Cardiac fibroblast (primary cell): ENCODE results near the gene PTMS.

Experiments used
- DNase-seq, 2 donors: peaks; one replicate each; pipeline versions ENCODE4 v3.0.0 to v3.0.0-alpha.2; 2010; ENCODE audit warnings: low read depth in 2 of 2
- H3K4me3 ChIP-seq, 2 donors: replicated peaks in 1 of 2; 1 replicate in 1 of 2; 2 replicates in 1 of 2; pipeline ENCODE4 v1.5.1; 2011; ENCODE audit warnings: low read depth in 2 of 2, low read length in 2 of 2, mild to moderate bottlenecking in 2 of 2, moderate library complexity in 1 of 2
- TF ChIP-seq, protein P1 (sequence below): IDR thresholded peaks from one replicate; pipeline ENCODE4 v1.5.1; 2011; ENCODE audit warnings: low read depth, mild to moderate bottlenecking, low read length, inconsistent platforms

PTMS gene

DNA sequence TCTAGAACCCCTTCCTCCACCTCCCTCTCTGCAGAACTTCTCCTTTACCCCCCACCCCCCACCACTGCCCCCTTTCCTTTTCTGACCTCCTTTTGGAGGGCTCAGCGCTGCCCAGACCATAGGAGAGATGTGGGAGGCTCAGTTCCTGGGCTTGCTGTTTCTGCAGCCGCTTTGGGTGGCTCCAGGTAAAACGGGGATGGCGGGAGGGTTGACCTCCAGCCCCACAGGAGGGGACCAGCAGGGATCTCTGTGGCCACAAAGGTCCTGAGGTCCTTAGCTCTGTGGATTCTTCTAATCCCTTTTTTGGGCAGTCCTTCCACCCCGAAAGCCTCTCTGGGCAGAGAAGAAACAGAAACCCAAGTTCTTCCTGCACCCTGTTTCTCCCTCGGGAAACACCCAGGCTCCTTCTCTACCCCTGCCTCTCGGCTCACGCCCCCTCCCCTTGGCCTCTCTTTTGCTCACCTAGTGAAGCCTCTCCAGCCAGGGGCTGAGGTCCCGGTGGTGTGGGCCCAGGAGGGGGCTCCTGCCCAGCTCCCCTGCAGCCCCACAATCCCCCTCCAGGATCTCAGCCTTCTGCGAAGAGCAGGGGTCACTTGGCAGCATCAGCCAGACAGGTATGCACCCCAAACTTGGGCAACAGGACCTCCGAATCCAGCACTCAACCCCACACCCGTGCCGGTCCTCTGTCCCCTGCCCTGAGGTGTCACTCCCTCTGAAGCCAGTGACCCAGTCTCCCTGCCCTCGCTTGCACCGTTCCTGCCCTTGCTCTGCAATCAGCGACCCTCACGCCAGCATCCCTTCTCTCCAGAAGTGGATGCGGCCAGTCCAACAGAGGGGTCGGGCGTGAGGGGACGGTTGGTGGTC, 6.8 kb downstream of the PTMS start:
- DNase-seq: no peak
- TF ChIP-seq, protein P1, sequence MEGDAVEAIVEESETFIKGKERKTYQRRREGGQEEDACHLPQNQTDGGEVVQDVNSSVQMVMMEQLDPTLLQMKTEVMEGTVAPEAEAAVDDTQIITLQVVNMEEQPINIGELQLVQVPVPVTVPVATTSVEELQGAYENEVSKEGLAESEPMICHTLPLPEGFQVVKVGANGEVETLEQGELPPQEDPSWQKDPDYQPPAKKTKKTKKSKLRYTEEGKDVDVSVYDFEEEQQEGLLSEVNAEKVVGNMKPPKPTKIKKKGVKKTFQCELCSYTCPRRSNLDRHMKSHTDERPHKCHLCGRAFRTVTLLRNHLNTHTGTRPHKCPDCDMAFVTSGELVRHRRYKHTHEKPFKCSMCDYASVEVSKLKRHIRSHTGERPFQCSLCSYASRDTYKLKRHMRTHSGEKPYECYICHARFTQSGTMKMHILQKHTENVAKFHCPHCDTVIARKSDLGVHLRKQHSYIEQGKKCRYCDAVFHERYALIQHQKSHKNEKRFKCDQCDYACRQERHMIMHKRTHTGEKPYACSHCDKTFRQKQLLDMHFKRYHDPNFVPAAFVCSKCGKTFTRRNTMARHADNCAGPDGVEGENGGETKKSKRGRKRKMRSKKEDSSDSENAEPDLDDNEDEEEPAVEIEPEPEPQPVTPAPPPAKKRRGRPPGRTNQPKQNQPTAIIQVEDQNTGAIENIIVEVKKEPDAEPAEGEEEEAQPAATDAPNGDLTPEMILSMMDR: no peak
- H3K4me3 ChIP-seq: no peak overlapping the region

DNA sequence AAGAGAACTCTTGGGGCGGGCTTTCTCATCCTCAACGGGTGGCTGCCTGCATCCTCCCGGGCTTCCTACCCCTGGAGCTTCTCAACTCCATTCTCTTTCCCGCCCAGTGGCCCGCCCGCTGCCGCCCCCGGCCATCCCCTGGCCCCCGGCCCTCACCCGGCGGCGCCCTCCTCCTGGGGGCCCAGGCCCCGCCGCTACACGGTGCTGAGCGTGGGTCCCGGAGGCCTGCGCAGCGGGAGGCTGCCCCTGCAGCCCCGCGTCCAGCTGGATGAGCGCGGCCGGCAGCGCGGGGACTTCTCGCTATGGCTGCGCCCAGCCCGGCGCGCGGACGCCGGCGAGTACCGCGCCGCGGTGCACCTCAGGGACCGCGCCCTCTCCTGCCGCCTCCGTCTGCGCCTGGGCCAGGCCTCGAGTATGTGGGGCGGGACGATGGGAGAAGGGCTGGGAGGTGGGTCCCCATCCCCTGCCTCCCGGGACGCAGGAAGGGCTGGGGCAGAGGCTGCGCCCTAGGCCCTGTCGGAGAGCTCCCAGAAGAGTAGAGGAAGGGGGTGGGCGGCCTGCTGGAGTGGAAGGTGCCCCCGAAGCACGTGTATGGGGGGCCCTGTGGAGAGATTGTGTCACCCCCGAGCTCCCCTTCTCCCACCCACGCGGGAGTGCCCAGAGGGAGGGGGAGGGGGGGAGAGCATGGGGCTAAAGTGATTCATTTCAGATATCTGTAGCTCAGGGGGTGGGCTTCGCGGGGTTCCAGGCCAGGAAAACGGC, 7.6 kb downstream of the PTMS start:
- H3K4me3 ChIP-seq: no peak overlapping the region
- TF ChIP-seq, protein P1: no peak
- no peak for DNase-seq

DNA sequence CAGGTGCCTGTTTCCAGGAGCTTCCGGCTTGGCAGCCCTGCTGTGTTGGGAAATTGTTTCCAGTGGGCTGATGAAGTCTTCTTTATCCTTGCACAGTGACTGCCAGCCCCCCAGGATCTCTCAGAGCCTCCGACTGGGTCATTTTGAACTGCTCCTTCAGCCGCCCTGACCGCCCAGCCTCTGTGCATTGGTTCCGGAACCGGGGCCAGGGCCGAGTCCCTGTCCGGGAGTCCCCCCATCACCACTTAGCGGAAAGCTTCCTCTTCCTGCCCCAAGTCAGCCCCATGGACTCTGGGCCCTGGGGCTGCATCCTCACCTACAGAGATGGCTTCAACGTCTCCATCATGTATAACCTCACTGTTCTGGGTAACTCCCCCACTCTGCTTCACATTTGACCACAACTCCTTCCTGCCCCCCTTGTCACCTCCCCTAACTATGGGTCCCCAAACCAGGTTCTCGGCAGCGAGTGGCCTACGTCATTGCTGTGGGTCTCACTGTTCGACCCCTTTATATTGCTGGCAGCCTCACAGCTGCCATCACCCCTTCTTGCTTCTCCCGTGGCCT, 8.4 kb downstream of the PTMS start:
- H3K4me3 ChIP-seq: no peak overlapping the region
- TF ChIP-seq, protein P1: no peak
- no peak for DNase-seq

DNA sequence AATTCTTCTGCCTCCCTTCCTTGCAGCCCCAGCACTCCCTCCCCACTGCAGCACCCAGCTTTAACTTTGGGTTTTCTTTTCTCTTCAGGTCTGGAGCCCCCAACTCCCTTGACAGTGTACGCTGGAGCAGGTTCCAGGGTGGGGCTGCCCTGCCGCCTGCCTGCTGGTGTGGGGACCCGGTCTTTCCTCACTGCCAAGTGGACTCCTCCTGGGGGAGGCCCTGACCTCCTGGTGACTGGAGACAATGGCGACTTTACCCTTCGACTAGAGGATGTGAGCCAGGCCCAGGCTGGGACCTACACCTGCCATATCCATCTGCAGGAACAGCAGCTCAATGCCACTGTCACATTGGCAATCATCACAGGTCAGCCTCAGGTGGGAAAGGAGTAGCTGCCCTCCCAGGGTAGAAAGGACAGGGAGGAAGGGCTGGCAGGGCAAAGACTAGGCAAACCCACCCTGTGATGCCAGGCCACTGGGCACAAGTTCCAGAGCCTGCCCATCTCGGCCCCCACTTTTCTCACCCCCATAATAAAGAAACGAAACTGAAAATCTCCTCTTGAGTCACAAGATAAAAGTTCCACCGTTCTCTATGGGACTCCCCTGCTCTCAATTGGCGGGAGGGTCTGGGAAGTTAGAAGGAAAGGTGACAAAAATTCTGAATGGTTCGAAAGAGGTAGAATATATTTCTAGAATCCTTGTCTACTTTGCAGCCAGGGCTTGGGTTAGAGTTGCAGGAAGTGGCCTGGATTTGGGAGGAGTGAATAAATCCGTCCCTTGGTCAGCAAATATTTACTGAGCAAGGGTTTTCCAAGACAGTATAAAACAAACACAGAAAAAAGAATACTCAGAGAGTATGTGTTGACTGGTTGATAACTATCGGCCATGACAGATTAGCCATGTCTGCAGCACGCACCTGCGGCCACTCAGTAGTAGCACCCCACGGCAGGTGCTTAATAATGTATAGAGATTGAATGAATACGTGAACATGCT, 9.3 kb downstream of the PTMS start:
- TF ChIP-seq, protein P1: no peak
- H3K4me3 ChIP-seq: no peak overlapping the region
- DNase-seq: no peak

DNA sequence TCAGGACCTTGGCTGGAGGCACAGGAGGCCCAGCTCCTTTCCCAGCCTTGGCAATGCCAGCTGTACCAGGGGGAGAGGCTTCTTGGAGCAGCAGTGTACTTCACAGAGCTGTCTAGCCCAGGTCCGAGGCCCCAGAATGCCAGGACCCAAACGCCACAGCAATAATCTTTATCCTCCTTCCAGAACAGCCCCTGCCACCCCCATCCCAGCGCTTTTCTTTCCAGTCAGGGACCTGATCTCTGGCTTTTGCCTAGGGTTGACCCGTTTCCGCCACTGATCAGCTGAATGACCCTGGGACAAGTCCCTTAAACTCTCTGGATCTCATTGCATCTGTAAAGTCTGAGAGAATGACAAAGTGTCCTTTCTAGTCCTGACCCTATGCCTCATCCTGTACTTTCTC, 11.2 kb downstream of the PTMS start:
- no peak for DNase-seq
- TF ChIP-seq, protein P1: no peak
- H3K4me3 ChIP-seq: no peak overlapping the region

DNA sequence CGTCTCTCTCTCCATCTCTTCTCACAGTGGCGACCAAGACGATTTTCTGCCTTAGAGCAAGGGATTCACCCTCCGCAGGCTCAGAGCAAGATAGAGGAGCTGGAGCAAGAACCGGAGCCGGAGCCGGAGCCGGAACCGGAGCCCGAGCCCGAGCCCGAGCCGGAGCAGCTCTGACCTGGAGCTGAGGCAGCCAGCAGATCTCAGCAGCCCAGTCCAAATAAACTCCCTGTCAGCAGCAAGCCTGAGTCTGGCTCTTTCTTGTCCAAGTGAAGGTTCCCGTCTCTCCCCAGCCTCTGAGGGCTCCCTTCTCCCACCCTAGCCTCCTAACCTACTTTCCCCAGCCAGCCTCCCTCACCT, 12.0 kb downstream of the PTMS start:
- TF ChIP-seq, protein P1: no peak
- peak overlapping the region; percentile 37 to 45 for H3K4me3 ChIP-seq
- DNase-seq: peak; percentile 34 to 57
